Breast epithelium (tissue), 4 donors: Measurements from ENCODE around the gene IL1RAP. TPM values are rescaled to one million over a fixed set of nuclear protein-coding genes. Genes with fewer than 3 reads are reported as not detected.
"Not testable (repeated sequence)": the region's sequence is repeated elsewhere in the genome, so short reads cannot be mapped to it uniquely, and the experiment has no call there.

ENCODE experiments used
- DNase-seq, 2 donors: peaks; one replicate each; pipeline ENCODE4 v3.0.0-alpha.2; 2019; ENCODE audit warnings: low spot score in 2 of 2
- H3K27ac ChIP-seq, 2 donors: fragments of 200-600 bp; sonication (generic) in 1 of 2; one replicate each; pipeline ENCODE4 v1.5.1; 2016 to 2019; ENCODE audit warnings: mild to moderate bottlenecking in 1 of 2
- H3K27me3 ChIP-seq, 2 donors: fragments of 200-600 bp; sonication (generic) in 1 of 2; one replicate each; pipeline versions ENCODE4 v1.5.1 to v1.6.0; 2017 to 2019; ENCODE audit warnings: control low read depth in 1 of 2, mild to moderate bottlenecking in 1 of 2
- H3K36me3 ChIP-seq: fragments of 200-600 bp; one replicate; pipeline ENCODE4 v1.5.1; 2019
- H3K4me1 ChIP-seq, 2 donors: fragments of 200-600 bp; sonication (generic); one replicate each; pipeline ENCODE4 v1.5.1; 2016 to 2019; ENCODE audit warnings: control low read depth in 1 of 2
- H3K4me3 ChIP-seq, 3 donors: fragments of 200-600 bp; sonication (generic); 1 replicate in 2 of 3; 2 replicates in 1 of 3; pipeline ENCODE4 v1.5.1; 2016 to 2019; ENCODE audit warnings: mild to moderate bottlenecking in 3 of 3, moderate library complexity in 2 of 3
- H3K9me3 ChIP-seq, 2 donors: fragments of 200-600 bp; sonication (generic) in 1 of 2; one replicate each; pipeline ENCODE4 v1.5.1; 2016 to 2019; ENCODE audit warnings: control low read depth in 1 of 2
- POLR2A ChIP-seq: fragments of 450-650 bp; IDR thresholded peaks from one replicate; pipeline ENCODE4 v1.6.1; 2016; ENCODE audit warnings: antibody characterized with exemption, mild to moderate bottlenecking, moderate library complexity
- POLR2AphosphoS5 ChIP-seq, 3 donors: sonication (generic); formaldehyde crosslinking; IDR thresholded peaks; one replicate each; pipeline ENCODE4 v1.6.1; 2017; ENCODE audit warnings: antibody characterized with exemption in 3 of 3
- intact Hi-C: fragments of 100-400 bp; cut with DNase I; formaldehyde crosslinking; loops from one replicate; pipeline ENCODE4 v1.15.1; 2023; ENCODE audit warnings: low total_unique reads
- total RNA-seq, 3 donors: library from RNA; depleted of rRNA; stranded (reverse); fragments of >200 nt; gene quantifications; one replicate each; pipeline ENCODE4 v1.1.0, GENCODE V29; 2016
- TF ChIP-seq, protein P1 (sequence below), 3 donors: fragments of 450-650 bp; IDR thresholded peaks; one replicate each; pipeline ENCODE4 v1.5.1; 2016 to 2017; ENCODE audit warnings: antibody characterized with exemption in 3 of 3, mild to moderate bottlenecking in 3 of 3, moderate library complexity in 3 of 3

Gene IL1RAP
- total RNA-seq, 3 donors from 2014 or later, result 11.8 to 15.4 (median 13.1) TPM

DNA sequence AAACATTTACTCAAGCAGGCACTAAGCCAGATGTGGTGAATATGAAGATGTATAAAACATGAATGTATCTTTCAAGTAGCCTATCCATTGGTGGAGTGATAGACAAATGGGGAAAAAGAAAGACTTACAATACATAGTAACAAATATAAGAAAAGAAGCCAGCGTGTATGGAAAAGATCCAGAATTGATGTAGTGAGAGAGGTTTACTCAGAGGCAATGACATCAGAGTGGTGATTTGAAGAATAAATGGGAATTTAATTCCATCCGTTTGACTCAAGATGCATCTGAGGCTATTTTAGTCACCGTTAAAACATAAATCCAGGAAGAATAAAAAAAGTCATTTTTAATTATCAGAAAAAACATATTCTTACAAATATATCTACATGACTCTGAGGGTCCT lies 162.6 kb downstream of the IL1RAP start:
- Histone ChIP-seq H3K9me3 (no peaks in the 10 kb centered on the region), H3K4me3 (no peak overlapping the region), H3K27ac (no peak overlapping the region), H3K36me3 (no peaks in the 10 kb centered on the region), H3K4me1 (no peaks in the 10 kb centered on the region), H3K27me3 (no peaks in the 10 kb centered on the region)
- DNase-seq, result no peak
- TF ChIP-seq POLR2AphosphoS5 (IDR thresholded peaks at IDR 0.05), result no peak
- TF ChIP-seq, protein P1, sequence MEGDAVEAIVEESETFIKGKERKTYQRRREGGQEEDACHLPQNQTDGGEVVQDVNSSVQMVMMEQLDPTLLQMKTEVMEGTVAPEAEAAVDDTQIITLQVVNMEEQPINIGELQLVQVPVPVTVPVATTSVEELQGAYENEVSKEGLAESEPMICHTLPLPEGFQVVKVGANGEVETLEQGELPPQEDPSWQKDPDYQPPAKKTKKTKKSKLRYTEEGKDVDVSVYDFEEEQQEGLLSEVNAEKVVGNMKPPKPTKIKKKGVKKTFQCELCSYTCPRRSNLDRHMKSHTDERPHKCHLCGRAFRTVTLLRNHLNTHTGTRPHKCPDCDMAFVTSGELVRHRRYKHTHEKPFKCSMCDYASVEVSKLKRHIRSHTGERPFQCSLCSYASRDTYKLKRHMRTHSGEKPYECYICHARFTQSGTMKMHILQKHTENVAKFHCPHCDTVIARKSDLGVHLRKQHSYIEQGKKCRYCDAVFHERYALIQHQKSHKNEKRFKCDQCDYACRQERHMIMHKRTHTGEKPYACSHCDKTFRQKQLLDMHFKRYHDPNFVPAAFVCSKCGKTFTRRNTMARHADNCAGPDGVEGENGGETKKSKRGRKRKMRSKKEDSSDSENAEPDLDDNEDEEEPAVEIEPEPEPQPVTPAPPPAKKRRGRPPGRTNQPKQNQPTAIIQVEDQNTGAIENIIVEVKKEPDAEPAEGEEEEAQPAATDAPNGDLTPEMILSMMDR (IDR thresholded peaks at IDR 0.05), result no peak
- TF ChIP-seq POLR2A, result no peak
- intact Hi-C loops, result no loop called here

DNA sequence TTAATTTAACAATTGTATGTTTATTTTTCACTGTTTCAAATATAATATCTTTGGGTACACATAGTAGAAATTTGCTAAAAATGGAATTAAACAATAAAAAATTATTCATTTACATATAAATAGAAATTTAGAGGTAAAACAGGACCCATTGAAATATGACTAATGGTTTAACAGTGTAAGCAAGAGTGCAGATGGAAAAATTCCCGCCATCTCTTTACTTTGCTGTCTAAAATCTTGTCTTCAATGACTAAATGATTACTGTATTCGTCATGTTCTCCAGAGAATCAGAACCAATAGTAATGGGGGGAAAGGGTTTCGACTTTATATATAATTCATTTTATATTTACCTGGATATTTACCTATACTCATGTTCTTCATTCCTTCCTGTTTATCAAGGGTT lies 163.1 kb downstream of the IL1RAP start:
- TF ChIP-seq POLR2AphosphoS5 (IDR thresholded peaks at IDR 0.05), result no peak
- TF ChIP-seq, protein P1 (IDR thresholded peaks at IDR 0.05), result no peak
- TF ChIP-seq POLR2A, result no peak
- intact Hi-C loops, result no loop called here
- no peaks in the 10 kb centered on the region for H3K4me1 ChIP-seq
- no peak for DNase-seq
- H3K27ac ChIP-seq, result no peak overlapping the region
- no peak overlapping the region for H3K4me3 ChIP-seq
- H3K27me3 ChIP-seq, result no peaks in the 10 kb centered on the region
- no peaks in the 10 kb centered on the region for H3K36me3 ChIP-seq
- no peaks in the 10 kb centered on the region for H3K9me3 ChIP-seq

DNA sequence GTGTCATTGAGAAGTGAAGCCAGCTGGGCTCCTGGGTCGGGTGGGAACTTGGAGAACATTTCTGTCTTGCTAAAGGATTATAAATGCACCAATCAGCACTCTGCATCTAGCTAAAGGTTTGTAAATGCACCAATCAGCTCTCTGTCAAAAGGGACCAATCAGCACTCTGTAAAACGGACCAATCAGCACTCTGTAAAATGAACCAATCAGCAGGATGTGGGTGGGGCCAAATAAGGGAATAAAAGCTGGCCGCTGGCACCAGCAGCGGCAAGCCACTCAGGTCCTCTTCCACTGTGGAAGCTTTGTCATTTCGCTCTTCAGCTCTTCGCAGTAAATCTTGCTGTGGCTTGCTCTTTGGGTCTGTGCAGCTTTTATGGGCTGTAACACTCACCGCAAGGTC lies 164.0 kb downstream of the IL1RAP start:
- intact Hi-C loops, H3K27me3 ChIP-seq, H3K4me1 ChIP-seq, H3K27ac ChIP-seq, DNase-seq, H3K9me3 ChIP-seq, H3K36me3 ChIP-seq, H3K4me3 ChIP-seq: not testable (repeated sequence)

DNA sequence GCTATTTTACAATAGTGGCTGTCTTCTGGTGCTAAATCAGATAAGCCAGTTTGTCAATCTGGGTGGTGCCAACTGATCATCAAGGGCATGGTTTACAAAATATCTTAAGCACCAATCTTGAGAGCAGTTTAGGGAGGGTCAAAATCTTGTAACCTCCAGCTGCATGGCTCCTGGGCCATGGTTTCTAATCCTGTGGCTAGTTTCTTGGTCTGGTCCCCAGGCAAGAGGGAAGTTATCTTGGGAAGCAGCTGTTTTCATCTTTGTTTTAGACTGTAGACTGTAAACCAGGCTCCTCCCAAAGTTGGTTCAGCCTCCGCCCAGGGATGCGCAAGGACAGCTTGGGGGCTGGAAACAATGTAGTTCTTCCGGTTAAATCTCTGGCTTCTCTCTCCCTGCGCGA lies 166.8 kb downstream of the IL1RAP start:
- no peak overlapping the region for H3K4me3 ChIP-seq
- H3K4me1 ChIP-seq, result no peaks in the 10 kb centered on the region
- no peak for DNase-seq
- H3K27ac ChIP-seq, result no peak overlapping the region
- TF ChIP-seq POLR2A, result no peak
- no peak for TF ChIP-seq POLR2AphosphoS5 (IDR thresholded peaks at IDR 0.05)
- TF ChIP-seq, protein P1 (IDR thresholded peaks at IDR 0.05), result no peak
- no peaks in the 10 kb centered on the region for H3K9me3 ChIP-seq
- intact Hi-C loops, result no loop called here
- H3K27me3 ChIP-seq, result no peaks in the 10 kb centered on the region
- H3K36me3 ChIP-seq, result no peaks in the 10 kb centered on the region

DNA sequence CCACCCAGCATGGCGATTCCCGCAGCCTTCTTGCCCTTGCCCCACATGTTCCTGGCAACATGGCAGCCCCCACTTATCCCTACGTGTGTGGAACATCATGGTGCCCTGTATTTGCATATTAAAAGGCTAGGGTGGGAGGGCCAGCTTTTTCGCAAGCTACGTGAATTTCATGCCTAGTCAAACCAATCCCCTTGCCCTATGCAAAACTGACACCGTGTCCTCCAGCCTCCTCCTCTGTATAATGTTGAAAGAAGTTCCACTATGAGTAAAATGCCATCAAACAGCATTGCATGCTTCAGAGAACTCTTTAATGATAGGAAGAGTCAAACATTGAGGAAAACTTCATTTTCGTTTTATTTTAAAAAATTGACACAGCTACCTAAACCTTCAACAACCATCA lies 170.9 kb downstream of the IL1RAP start:
- no peak overlapping the region for H3K27ac ChIP-seq
- H3K9me3 ChIP-seq, result no peaks in the 10 kb centered on the region
- intact Hi-C loops, result no loop called here
- no peaks in the 10 kb centered on the region for H3K4me1 ChIP-seq
- no peaks in the 10 kb centered on the region for H3K27me3 ChIP-seq
- no peaks in the 10 kb centered on the region for H3K36me3 ChIP-seq
- H3K4me3 ChIP-seq, result no peak overlapping the region
- no peak for DNase-seq
- no peak for TF ChIP-seq POLR2AphosphoS5 (IDR thresholded peaks at IDR 0.05)

DNA sequence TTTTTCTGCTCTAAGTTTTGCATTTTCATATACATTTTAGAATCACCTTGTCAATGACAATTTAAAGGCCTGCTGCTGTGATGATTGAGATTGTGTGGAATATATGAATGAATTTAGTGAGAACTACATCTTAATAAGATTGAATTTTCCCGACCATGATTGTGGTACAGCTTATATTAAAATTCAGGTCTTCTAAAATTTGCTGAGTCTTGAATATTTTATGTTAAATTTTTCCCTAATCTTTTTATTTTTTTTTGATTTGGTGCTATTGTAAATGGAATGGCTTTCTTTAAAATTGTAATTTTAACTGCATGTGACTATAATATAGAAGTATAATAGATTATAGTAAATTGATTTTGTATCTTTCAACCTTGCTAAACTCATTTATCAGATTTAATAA lies 172.1 kb downstream of the IL1RAP start:
- H3K4me3 ChIP-seq, result no peak overlapping the region
- intact Hi-C loops, result no loop called here
- no peaks in the 10 kb centered on the region for H3K36me3 ChIP-seq
- no peak overlapping the region for H3K27ac ChIP-seq
- no peaks in the 10 kb centered on the region for H3K4me1 ChIP-seq
- no peaks in the 10 kb centered on the region for H3K9me3 ChIP-seq
- TF ChIP-seq, protein P1 (IDR thresholded peaks at IDR 0.05), result no peak
- TF ChIP-seq POLR2AphosphoS5 (IDR thresholded peaks at IDR 0.05) (no peak), POLR2A (no peak)
- H3K27me3 ChIP-seq, result no peaks in the 10 kb centered on the region
- DNase-seq, result no peak
